Mammary epithelial cell (primary cell): ENCODE measurements around the gene C2CD2L.

Source experiments
- EZH2 ChIP-seq: IDR thresholded peaks from 2 replicates; pipeline ENCODE4 v1.6.1; 2012; ENCODE audit warnings: low read length, inconsistent platforms, borderline replicate concordance
- TF ChIP-seq, protein P1 (sequence below), 2 donors: IDR thresholded peaks in 1 of 2; conservative IDR thresholded peaks in 1 of 2; 2 replicates each; pipeline ENCODE4 v1.5.1; 2011 to 2012; ENCODE audit warnings: inconsistent platforms in 2 of 2, low read length in 2 of 2, mild to moderate bottlenecking in 2 of 2, control low read depth in 1 of 2, low read depth in 1 of 2; ENCODE audit not compliant: insufficient read depth in 1 of 2; ENCODE audit errors: extremely low read depth in 1 of 2

DNA sequence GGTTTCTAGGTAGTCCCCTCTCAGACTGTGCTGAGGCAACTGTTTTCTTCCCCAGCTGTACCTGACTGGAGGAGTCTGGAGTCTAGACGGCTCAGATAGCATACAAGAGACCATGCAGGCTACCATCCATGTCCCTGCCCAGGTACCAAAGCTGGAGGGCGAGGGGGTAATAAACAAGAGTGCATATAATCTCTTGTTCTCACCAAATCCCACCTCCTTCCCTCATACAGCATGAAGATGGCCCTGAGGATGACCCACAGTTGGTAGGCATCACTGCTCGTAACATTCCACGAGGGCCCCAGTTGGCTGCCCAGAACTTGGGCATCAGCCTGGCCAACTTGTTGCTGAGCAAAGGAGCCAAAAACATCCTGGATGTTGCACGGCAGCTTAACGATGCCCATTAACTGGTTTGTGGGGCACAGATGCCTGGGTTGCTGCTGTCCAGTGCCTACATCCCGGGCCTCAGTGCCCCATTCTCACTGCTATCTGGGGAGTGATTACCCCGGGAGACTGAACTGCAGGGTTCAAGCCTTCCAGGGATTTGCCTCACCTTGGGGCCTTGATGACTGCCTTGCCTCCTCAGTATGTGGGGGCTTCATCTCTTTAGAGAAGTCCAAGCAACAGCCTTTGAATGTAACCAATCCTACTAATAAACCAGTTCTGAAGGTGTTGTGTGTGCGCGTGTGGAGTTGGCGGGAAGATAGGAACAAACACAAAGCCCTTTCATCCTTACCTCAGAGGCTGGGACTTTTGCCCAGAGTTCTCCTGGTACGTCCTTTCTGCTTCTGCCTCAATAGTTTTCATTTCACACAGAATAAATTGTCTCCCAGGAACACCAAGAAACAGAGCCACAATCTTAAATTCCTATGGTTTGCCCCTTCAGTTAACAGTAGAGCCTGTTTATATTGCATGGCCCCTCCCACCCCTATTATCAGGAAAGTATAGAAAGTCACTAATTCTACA lies 14.0 kb upstream of the C2CD2L start:
- TF ChIP-seq, protein P1, sequence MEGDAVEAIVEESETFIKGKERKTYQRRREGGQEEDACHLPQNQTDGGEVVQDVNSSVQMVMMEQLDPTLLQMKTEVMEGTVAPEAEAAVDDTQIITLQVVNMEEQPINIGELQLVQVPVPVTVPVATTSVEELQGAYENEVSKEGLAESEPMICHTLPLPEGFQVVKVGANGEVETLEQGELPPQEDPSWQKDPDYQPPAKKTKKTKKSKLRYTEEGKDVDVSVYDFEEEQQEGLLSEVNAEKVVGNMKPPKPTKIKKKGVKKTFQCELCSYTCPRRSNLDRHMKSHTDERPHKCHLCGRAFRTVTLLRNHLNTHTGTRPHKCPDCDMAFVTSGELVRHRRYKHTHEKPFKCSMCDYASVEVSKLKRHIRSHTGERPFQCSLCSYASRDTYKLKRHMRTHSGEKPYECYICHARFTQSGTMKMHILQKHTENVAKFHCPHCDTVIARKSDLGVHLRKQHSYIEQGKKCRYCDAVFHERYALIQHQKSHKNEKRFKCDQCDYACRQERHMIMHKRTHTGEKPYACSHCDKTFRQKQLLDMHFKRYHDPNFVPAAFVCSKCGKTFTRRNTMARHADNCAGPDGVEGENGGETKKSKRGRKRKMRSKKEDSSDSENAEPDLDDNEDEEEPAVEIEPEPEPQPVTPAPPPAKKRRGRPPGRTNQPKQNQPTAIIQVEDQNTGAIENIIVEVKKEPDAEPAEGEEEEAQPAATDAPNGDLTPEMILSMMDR (conservative IDR thresholded peaks at IDR 0.05 in 1 of 2, IDR thresholded peaks at IDR 0.05 in 1 of 2; ENCODE audit: extremely low read depth in 1 of 2, insufficient read depth in 1 of 2, low read depth in 1 of 2, low read length in 2 of 2), result no peak
- TF ChIP-seq EZH2, result no peak
